Thyroid gland (tissue), 4 donors: Measurements from ENCODE around the gene KCNQ2.

Experiments used
- POLR2A ChIP-seq, 2 donors: fragments of 450-650 bp; IDR thresholded peaks; one replicate each; pipeline ENCODE4 v1.6.1; 2017; ENCODE audit warnings: antibody characterized with exemption in 2 of 2, mild to moderate bottlenecking in 2 of 2, moderate library complexity in 1 of 2
- TF ChIP-seq, protein P1 (sequence below), 6 experiments: fragments of 200-600 bp in 3 of 6; fragments of 450-650 bp in 3 of 6; sonication (generic) in 3 of 6; IDR thresholded peaks; one replicate each; pipeline ENCODE4 v1.5.1; 2016 to 2019; ENCODE audit warnings: antibody characterized with exemption in 6 of 6, mild to moderate bottlenecking in 2 of 6, inconsistent platforms in 1 of 6, moderate library complexity in 1 of 6

DNA sequence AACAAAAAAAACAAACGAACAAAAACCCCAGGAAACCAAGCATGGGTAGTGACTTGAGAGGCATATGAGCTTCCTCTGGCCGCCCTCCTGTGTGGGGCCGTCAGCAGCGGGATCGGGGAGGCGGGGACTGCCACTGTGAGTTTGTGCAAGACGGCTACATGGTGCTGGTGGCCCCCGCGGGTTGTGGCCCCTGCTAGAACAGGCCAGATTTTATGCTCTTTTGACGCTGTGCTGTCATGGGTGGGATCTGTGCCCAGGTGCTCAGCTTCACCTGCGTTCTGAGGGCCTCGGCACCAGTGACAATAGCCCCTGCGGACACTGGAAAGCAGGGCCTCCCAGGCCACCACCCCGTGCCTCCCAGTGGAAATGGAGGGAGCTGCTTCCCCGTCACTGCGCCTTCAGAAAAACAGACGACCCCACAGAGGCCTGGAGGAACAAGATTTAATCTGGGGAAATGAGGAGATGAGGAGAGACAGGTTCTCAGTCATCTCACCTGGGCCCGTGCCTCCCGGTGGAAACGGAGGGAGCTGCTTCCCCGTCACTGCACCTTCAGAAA, 4.7 kb upstream of the KCNQ2 start:
- TF ChIP-seq, protein P1, sequence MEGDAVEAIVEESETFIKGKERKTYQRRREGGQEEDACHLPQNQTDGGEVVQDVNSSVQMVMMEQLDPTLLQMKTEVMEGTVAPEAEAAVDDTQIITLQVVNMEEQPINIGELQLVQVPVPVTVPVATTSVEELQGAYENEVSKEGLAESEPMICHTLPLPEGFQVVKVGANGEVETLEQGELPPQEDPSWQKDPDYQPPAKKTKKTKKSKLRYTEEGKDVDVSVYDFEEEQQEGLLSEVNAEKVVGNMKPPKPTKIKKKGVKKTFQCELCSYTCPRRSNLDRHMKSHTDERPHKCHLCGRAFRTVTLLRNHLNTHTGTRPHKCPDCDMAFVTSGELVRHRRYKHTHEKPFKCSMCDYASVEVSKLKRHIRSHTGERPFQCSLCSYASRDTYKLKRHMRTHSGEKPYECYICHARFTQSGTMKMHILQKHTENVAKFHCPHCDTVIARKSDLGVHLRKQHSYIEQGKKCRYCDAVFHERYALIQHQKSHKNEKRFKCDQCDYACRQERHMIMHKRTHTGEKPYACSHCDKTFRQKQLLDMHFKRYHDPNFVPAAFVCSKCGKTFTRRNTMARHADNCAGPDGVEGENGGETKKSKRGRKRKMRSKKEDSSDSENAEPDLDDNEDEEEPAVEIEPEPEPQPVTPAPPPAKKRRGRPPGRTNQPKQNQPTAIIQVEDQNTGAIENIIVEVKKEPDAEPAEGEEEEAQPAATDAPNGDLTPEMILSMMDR (IDR thresholded peaks at IDR 0.05): no peak
- no peak for TF ChIP-seq POLR2A (IDR thresholded peaks at IDR 0.05)
